ENCODE results near the gene IRF2BP1.

DNA sequence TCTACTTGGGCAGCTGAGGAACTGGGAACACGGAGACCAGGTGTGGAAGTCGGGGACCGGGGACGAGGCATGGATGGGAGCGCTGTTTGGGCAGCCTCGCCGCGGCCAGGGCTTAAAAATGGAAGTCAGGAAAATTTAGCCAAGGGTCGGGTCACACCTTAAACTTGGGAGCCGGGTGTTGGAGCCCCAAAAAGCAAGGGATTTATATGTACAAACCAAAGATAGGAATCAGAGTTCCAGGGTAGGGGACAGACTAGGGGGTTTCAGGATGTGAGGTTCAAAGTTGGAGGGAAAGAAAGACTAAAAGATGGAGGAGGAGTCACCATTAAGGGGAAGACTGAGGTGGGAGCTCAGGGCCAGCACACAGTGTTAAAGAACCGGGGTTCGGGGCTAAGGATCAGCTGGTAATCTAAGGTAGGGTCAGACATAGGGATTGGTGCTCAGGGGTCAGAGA lies 21.3 kb downstream of the IRF2BP1 start:
- TF ChIP-seq, protein P1, sequence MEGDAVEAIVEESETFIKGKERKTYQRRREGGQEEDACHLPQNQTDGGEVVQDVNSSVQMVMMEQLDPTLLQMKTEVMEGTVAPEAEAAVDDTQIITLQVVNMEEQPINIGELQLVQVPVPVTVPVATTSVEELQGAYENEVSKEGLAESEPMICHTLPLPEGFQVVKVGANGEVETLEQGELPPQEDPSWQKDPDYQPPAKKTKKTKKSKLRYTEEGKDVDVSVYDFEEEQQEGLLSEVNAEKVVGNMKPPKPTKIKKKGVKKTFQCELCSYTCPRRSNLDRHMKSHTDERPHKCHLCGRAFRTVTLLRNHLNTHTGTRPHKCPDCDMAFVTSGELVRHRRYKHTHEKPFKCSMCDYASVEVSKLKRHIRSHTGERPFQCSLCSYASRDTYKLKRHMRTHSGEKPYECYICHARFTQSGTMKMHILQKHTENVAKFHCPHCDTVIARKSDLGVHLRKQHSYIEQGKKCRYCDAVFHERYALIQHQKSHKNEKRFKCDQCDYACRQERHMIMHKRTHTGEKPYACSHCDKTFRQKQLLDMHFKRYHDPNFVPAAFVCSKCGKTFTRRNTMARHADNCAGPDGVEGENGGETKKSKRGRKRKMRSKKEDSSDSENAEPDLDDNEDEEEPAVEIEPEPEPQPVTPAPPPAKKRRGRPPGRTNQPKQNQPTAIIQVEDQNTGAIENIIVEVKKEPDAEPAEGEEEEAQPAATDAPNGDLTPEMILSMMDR (IDR thresholded peaks at IDR 0.05), result no peak
- TF ChIP-seq POLR2A (IDR thresholded peaks at IDR 0.05), result no peak

All from adrenal gland (tissue), 5 donors.